MCF 10A (cell line): ENCODE results near the gene TEX261. TPM values are rescaled to one million over a fixed set of nuclear protein-coding genes. Genes with fewer than 3 reads are reported as not detected.

ENCODE experiments used
- BruUV-seq: library from RNA; stranded (reverse); fragments of 400-500 nt; replicated peaks from 2 replicates; lab custom pipeline; 2021; lab: Mats Ljungman, UMichigan
- CTCF ChIA-PET: fragments of 300-600 bp; sonication (Branson Sonifier 250); formaldehyde crosslinking; extraction: SDS; loops from one replicate; lab custom pipeline; 2021; ENCODE audit warnings: antibody characterized with exemption, inconsistent platforms; lab: Yijun Ruan, JAX
- POLR2A ChIA-PET: fragments of 300-600, 350-650 bp; sonication (Branson Sonifier 250); formaldehyde crosslinking; extraction: SDS; loops from one replicate; lab custom pipeline; 2020; ENCODE audit warnings: antibody characterized with exemption, inconsistent platforms; lab: Yijun Ruan, JAX
- DNase-seq: peaks from one replicate; pipeline ENCODE4 v3.0.0-alpha.2; 2018; ENCODE audit not compliant: unreplicated experiment
- H3K27ac Mint-ChIP-seq: one replicate; pipeline ENCODE4 v1.8.0; 2022; ENCODE audit warnings: mild to moderate bottlenecking, low read depth, mixed read lengths; ENCODE audit not compliant: unreplicated experiment
- H3K27me3 Mint-ChIP-seq: one replicate; pipeline ENCODE4 v1.8.0; 2022; ENCODE audit warnings: mixed read lengths; ENCODE audit not compliant: insufficient read depth, unreplicated experiment
- H3K36me3 Mint-ChIP-seq: one replicate; pipeline ENCODE4 v1.8.0; 2022; ENCODE audit warnings: mild to moderate bottlenecking, moderate library complexity, mixed read lengths; ENCODE audit not compliant: insufficient read depth, unreplicated experiment
- H3K4me1 Mint-ChIP-seq: one replicate; pipeline ENCODE4 v1.8.0; 2022; ENCODE audit warnings: mixed read lengths; ENCODE audit not compliant: insufficient read depth, unreplicated experiment
- H3K4me3 Mint-ChIP-seq: one replicate; pipeline ENCODE4 v1.8.0; 2022; ENCODE audit warnings: mild to moderate bottlenecking, moderate library complexity, mixed read lengths; ENCODE audit not compliant: unreplicated experiment
- H3K9me3 Mint-ChIP-seq: one replicate; pipeline ENCODE4 v1.8.0; 2022; ENCODE audit warnings: mixed read lengths; ENCODE audit not compliant: unreplicated experiment
- CTCF ChIP-seq: fragments of 200-600 bp; IDR thresholded peaks from one replicate; pipeline ENCODE4 v1.8.0; 2022; ENCODE audit warnings: antibody characterized with exemption, mild to moderate bottlenecking; ENCODE audit not compliant: unreplicated experiment
- intact Hi-C: fragments of 100-400 bp; cut with micrococcal nuclease; formaldehyde crosslinking; loops from 2 replicates; pipeline ENCODE4 v1.14.1; 2022
- total RNA-seq: library from RNA; stranded (reverse); gene quantifications from 2 replicates; pipeline ENCODE4 v1.2.3, GENCODE V29; 2022

TEX261 gene
- total RNA-seq, 1 experiment from 2014 or later: 63.2 TPM

- Mint-ChIP-seq H3K4me3 (no peak overlapping the region), H3K27me3 (peaks cover 10% of the 10 kb centered on the region), H3K36me3 (no peaks in the 10 kb centered on the region), H3K27ac (no peak overlapping the region), H3K9me3 (no peaks in the 10 kb centered on the region), H3K4me1 (peaks cover 17% of the 10 kb centered on the region)
- BruUV-seq: no TSS peak
- TF ChIP-seq CTCF: no peak
- ChIA-PET CTCF (interaction anchor here (1.6 kb wide), 1 partner anchor 15 kb away, joined by 6 read pairs; no protein-coding TSS in a partner anchor), POLR2A (interaction anchor here (1.8 kb wide), 1 partner anchor 686 kb away, joined by 8 read pairs; the partner anchor contains the start of gene SNRPG)
- DNase-seq: no peak
- intact Hi-C loops: no loop called here
Measured at GRCh38 chr2:70979180-70979488, 15.5 kb downstream of the TEX261 start.

GRCh38 chr2:70978341-70979179, 16.1 kb downstream of the TEX261 start, which contains the start of gene ANKRD53:
ANKRD53 (plus strand) TSS chr2:70978630; CDS start chr2:70978646, 16 bp downstream.
- ChIA-PET CTCF (interaction anchor here (0.6 to 1.6 kb wide), 5 partner anchors 12 to 332 kb away, joined by 3 to 6 read pairs (median 4); no protein-coding TSS in a partner anchor), POLR2A (interaction anchor here (1.0 to 1.8 kb wide), 6 partner anchors 14 to 685 kb away, joined by 3 to 8 read pairs (median 5); partner anchors contain the start of genes NAGK and SNRPG)
- DNase-seq: no peak
- no TSS peak for BruUV-seq
- TF ChIP-seq CTCF: no peak
- H3K4me1 Mint-ChIP-seq: peaks cover 17% of the 10 kb centered on the region
- intact Hi-C loops: no loop called here
- H3K9me3 Mint-ChIP-seq: no peaks in the 10 kb centered on the region
- H3K27me3 Mint-ChIP-seq: peaks cover 16% of the 10 kb centered on the region
- peak within 1 kb of the TSS; percentile 82 for H3K27ac Mint-ChIP-seq
- H3K36me3 Mint-ChIP-seq: no peaks in the 10 kb centered on the region
- peak within 1 kb of the TSS; percentile 68 for H3K4me3 Mint-ChIP-seq

- Mint-ChIP-seq H3K9me3 (no peaks in the 10 kb centered on the region), H3K4me1 (peaks cover 17% of the 10 kb centered on the region), H3K36me3 (no peaks in the 10 kb centered on the region), H3K27me3 (peaks cover 25% of the 10 kb centered on the region), H3K4me3 (peak overlapping the region; percentile 68), H3K27ac (peak overlapping the region; percentile 82)
- CTCF ChIA-PET: interaction anchor here (0.6 to 1.6 kb wide), 6 partner anchors 11 to 394 kb away, joined by 3 to 6 read pairs (median 4); no protein-coding TSS in a partner anchor
- peak; percentile 81 for DNase-seq
- POLR2A ChIA-PET: interaction anchor here (0.6 to 1.8 kb wide), 8 partner anchors 13 to 689 kb away, joined by 3 to 8 read pairs (median 5); partner anchors contain the start of genes NAGK and SNRPG
- intact Hi-C loops: loop anchor here (1.0 kb wide), 1 partner anchor 106 kb away; no protein-coding TSS in a partner anchor
- BruUV-seq: no TSS peak
- no peak for TF ChIP-seq CTCF
Measured at GRCh38 chr2:70977605-70978205, 17.0 kb downstream of the TEX261 start.

GRCh38 chr2:70975237-70975636, 19.4 kb downstream of the TEX261 start:
- H3K27me3 Mint-ChIP-seq: peaks cover 49% of the 10 kb centered on the region
- no peaks in the 10 kb centered on the region for H3K9me3 Mint-ChIP-seq
- no peak overlapping the region for H3K4me3 Mint-ChIP-seq
- no peak for TF ChIP-seq CTCF
- peaks cover 17% of the 10 kb centered on the region for H3K4me1 Mint-ChIP-seq
- ChIA-PET CTCF (interaction anchor here (0.8 to 0.9 kb wide), 2 partner anchors 11 to 113 kb away, joined by 3 to 4 read pairs; no protein-coding TSS in a partner anchor), POLR2A (no interaction called here)
- no TSS peak for BruUV-seq
- no peak for DNase-seq
- H3K36me3 Mint-ChIP-seq: no peaks in the 10 kb centered on the region
- intact Hi-C loops: no loop called here
- H3K27ac Mint-ChIP-seq: no peak overlapping the region
